Liver (tissue), 3 donors: ENCODE data around the gene MED25.

Experiments used
- EGR1 ChIP-seq, 2 donors: IDR thresholded peaks; 2 replicates each; pipeline ENCODE4 v1.6.1; 2016 to 2018; ENCODE audit warnings: antibody characterized with exemption in 2 of 2, low read depth in 2 of 2
- GABPA ChIP-seq, 2 donors: IDR thresholded peaks in 1 of 2; conservative IDR thresholded peaks in 1 of 2; 2 replicates each; pipeline ENCODE4 v1.6.1; 2016; ENCODE audit warnings: antibody characterized with exemption in 2 of 2, mild to moderate bottlenecking in 1 of 2, moderate library complexity in 1 of 2
- HNF4G ChIP-seq: IDR thresholded peaks from 2 replicates; pipeline ENCODE4 v1.6.1; 2016; ENCODE audit warnings: antibody characterized with exemption
- TF ChIP-seq, protein P1 (sequence below): IDR thresholded peaks from 2 replicates; pipeline ENCODE4 v1.6.1; 2016; ENCODE audit warnings: antibody characterized with exemption
- TF ChIP-seq, protein P2 (sequence below): fragments of 150-350 bp; IDR thresholded peaks from 2 replicates; pipeline ENCODE4 v1.5.1; 2017; ENCODE audit warnings: improper control_type of control experiment, low read depth, low read length; ENCODE audit not compliant: missing input control
- donor health status: healthy.
- donor health status: healthy.

DNA sequence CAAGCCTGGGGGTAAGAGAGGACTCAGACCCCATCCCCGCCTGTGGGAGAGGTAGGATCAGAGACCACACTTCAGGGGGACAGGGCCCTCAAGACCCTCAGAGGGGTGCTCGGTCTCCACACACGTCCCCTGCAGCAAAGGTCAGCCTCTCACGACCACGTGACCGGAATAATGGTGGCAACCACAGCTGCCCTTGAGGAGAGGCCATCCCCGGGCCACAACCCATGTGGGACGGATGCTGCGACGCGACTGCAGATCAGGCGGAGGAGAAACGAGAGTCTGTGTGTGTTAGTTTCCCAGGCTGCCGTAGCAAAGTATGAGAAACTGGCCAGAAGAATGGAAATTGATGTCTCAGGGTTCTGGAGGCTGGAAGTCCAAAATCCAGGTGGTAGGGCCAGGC lies 8.9 kb downstream of the MED25 start:
- TF ChIP-seq HNF4G: no peak
- TF ChIP-seq, protein P1, sequence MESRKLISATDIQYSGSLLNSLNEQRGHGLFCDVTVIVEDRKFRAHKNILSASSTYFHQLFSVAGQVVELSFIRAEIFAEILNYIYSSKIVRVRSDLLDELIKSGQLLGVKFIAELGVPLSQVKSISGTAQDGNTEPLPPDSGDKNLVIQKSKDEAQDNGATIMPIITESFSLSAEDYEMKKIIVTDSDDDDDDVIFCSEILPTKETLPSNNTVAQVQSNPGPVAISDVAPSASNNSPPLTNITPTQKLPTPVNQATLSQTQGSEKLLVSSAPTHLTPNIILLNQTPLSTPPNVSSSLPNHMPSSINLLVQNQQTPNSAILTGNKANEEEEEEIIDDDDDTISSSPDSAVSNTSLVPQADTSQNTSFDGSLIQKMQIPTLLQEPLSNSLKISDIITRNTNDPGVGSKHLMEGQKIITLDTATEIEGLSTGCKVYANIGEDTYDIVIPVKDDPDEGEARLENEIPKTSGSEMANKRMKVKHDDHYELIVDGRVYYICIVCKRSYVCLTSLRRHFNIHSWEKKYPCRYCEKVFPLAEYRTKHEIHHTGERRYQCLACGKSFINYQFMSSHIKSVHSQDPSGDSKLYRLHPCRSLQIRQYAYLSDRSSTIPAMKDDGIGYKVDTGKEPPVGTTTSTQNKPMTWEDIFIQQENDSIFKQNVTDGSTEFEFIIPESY: no peak
- TF ChIP-seq, protein P2, sequence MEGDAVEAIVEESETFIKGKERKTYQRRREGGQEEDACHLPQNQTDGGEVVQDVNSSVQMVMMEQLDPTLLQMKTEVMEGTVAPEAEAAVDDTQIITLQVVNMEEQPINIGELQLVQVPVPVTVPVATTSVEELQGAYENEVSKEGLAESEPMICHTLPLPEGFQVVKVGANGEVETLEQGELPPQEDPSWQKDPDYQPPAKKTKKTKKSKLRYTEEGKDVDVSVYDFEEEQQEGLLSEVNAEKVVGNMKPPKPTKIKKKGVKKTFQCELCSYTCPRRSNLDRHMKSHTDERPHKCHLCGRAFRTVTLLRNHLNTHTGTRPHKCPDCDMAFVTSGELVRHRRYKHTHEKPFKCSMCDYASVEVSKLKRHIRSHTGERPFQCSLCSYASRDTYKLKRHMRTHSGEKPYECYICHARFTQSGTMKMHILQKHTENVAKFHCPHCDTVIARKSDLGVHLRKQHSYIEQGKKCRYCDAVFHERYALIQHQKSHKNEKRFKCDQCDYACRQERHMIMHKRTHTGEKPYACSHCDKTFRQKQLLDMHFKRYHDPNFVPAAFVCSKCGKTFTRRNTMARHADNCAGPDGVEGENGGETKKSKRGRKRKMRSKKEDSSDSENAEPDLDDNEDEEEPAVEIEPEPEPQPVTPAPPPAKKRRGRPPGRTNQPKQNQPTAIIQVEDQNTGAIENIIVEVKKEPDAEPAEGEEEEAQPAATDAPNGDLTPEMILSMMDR: no peak
- no peak for TF ChIP-seq EGR1 (IDR thresholded peaks at IDR 0.05; ENCODE audit: low read depth in 2 of 2)
- no peak for TF ChIP-seq GABPA (IDR thresholded peaks at IDR 0.05 in 1 of 2, conservative IDR thresholded peaks at IDR 0.05 in 1 of 2)
